Small intestine (tissue), 7 donors: ENCODE data around the gene COLGALT1. TPM values are rescaled to one million over a fixed set of nuclear protein-coding genes. Genes with fewer than 3 reads are reported as not detected.

ENCODE experiments used
- DNase-seq, 2 donors: peaks; one replicate each; pipeline versions ENCODE4 v3.0.0 to v3.0.0-alpha.2; 2013
- FAIRE-seq: peaks from 2 replicates; lab custom pipeline; 2012; peaks lifted over from hg19 to GRCh38; lab: Jason Lieb, UNC
- H3K27ac ChIP-seq, 3 donors: one replicate each; pipeline ENCODE4 v1.5.1; 2013; ENCODE audit warnings: low read length in 2 of 3, mild to moderate bottlenecking in 2 of 3, control low read depth in 1 of 3, inconsistent platforms in 1 of 3, low read depth in 1 of 3, moderate library complexity in 1 of 3
- H3K27me3 ChIP-seq, 3 donors: one replicate each; pipeline ENCODE4 v1.6.1; 2013; ENCODE audit warnings: low read length in 3 of 3, inconsistent platforms in 1 of 3; ENCODE audit not compliant: control insufficient read depth in 3 of 3, insufficient read depth in 3 of 3
- H3K36me3 ChIP-seq, 3 donors: one replicate each; pipeline ENCODE4 v1.6.1; 2013; ENCODE audit warnings: low read length in 3 of 3, inconsistent platforms in 1 of 3, low read depth in 1 of 3, mild to moderate bottlenecking in 1 of 3, moderate library complexity in 1 of 3; ENCODE audit not compliant: control insufficient read depth in 3 of 3, insufficient read depth in 2 of 3
- H3K4me1 ChIP-seq, 3 donors: one replicate each; pipeline ENCODE4 v1.6.1; 2013; ENCODE audit warnings: low read length in 2 of 3, inconsistent platforms in 1 of 3, low read depth in 1 of 3, mild to moderate bottlenecking in 1 of 3, moderate library complexity in 1 of 3; ENCODE audit not compliant: control insufficient read depth in 3 of 3, insufficient read depth in 2 of 3
- H3K4me3 ChIP-seq, 3 donors: one replicate each; pipeline ENCODE4 v1.5.1; 2013; ENCODE audit warnings: low read length in 3 of 3, control low read depth in 1 of 3, inconsistent platforms in 1 of 3, low read depth in 1 of 3, mild to moderate bottlenecking in 1 of 3, moderate library complexity in 1 of 3
- H3K9me3 ChIP-seq, 2 donors: one replicate each; pipeline ENCODE4 v1.6.1; 2013; ENCODE audit warnings: low read depth in 1 of 2, low read length in 1 of 2; ENCODE audit not compliant: control insufficient read depth in 2 of 2, insufficient read depth in 1 of 2
- WGBS, 3 donors: extraction: QIAGEN DNeasy Blood & Tissue Kit; methylation state at CpG; one replicate each; pipeline ENCODE4 v1.1.7; 2013; 5-methylcytosine and 5-hydroxymethylcytosine counted together
- polyA plus RNA-seq, 4 donors: library from polyadenylated mRNA; stranded (reverse) in 3 of 4; unstranded in 1 of 4; fragments of 200-250 nt in 3 of 4; fragments of 120-200 nt in 1 of 4; gene quantifications; one replicate each; pipeline versions ENCODE4 v1.2.1 to v1.2.3, GENCODE V29; 2013
- donor health status: healthy with polysubstance abuse.
- donor health status: control.
- donor health status: control.
- donor health status: Bipolar disorder and iron deficiency.
- donor health status: healthy.

Gene COLGALT1
- polyA plus RNA-seq, 4 donors, result 21.0 to 49.1 (median 31.6) TPM

GRCh38 chr19:17527326-17527725, 28.1 kb upstream of the COLGALT1 start:
- no peak overlapping the region for H3K4me3 ChIP-seq
- H3K27me3 ChIP-seq, result peaks cover 0 to 3% (median 0%) of the 10 kb centered on the region in 3 donors
- peaks cover 0 to 13% of the 10 kb centered on the region in 2 donors for H3K9me3 ChIP-seq
- WGBS, 3 donors, result 64 to 69% (median 65%) methylated on average over 10 of the region's 10 CpGs
- DNase-seq (no peak), FAIRE-seq (no peak)
- no peaks in the 10 kb centered on the region for H3K4me1 ChIP-seq
- H3K36me3 ChIP-seq, result peaks cover 0 to 3% (median 0%) of the 10 kb centered on the region in 3 donors
- H3K27ac ChIP-seq, result no peak overlapping the region

GRCh38 chr19:17528610-17529009, 26.8 kb upstream of the COLGALT1 start:
- FAIRE-seq (no peak), DNase-seq (no peak)
- Histone ChIP-seq H3K36me3 (no peaks in the 10 kb centered on the region), H3K9me3 (peaks cover 0 to 13% of the 10 kb centered on the region in 2 donors), H3K27me3 (peaks cover 0 to 3% (median 0%) of the 10 kb centered on the region in 3 donors), H3K27ac (no peak overlapping the region), H3K4me3 (no peak overlapping the region), H3K4me1 (no peaks in the 10 kb centered on the region)
- WGBS, 3 donors, result 92 to 98% (median 93%) methylated on average over 3 of the region's 3 CpGs

GRCh38 chr19:17529239-17530158, 25.9 kb upstream of the COLGALT1 start:
- WGBS, 3 donors, result 67 to 74% (median 69%) methylated on average over 8 of the region's 8 CpGs
- H3K4me1 ChIP-seq, result no peaks in the 10 kb centered on the region
- peaks cover 0 to 13% of the 10 kb centered on the region in 2 donors for H3K9me3 ChIP-seq
- H3K36me3 ChIP-seq, result no peaks in the 10 kb centered on the region
- no peak overlapping the region for H3K27ac ChIP-seq
- H3K4me3 ChIP-seq, result no peak overlapping the region
- FAIRE-seq, result no peak
- H3K27me3 ChIP-seq, result peaks cover 0 to 3% (median 0%) of the 10 kb centered on the region in 3 donors
- DNase-seq, result no peak

GRCh38 chr19:17530586-17530985, 24.9 kb upstream of the COLGALT1 start:
- H3K4me1 ChIP-seq, result no peaks in the 10 kb centered on the region
- H3K9me3 ChIP-seq, result peaks cover 0 to 13% of the 10 kb centered on the region in 2 donors
- WGBS, 3 donors, result 10 to 20% (median 17%) methylated on average over 8 of the region's 8 CpGs
- FAIRE-seq, result no peak
- no peak overlapping the region for H3K4me3 ChIP-seq
- no peak overlapping the region for H3K27ac ChIP-seq
- peaks cover 0 to 3% (median 0%) of the 10 kb centered on the region in 3 donors for H3K27me3 ChIP-seq
- no peak for DNase-seq
- H3K36me3 ChIP-seq, result no peaks in the 10 kb centered on the region

GRCh38 chr19:17532116-17532515, 23.3 kb upstream of the COLGALT1 start:
- 83 to 86% (median 85%) methylated on average over 13 to 16 of the region's 16 CpGs for WGBS, 3 donors
- no peak for DNase-seq
- no peak for FAIRE-seq

GRCh38 chr19:17532557-17532956, 22.9 kb upstream of the COLGALT1 start:
- DNase-seq (no peak), FAIRE-seq (no peak)
- H3K27me3 ChIP-seq, result peaks cover 0 to 10% (median 3%) of the 10 kb centered on the region in 3 donors
- no peaks in the 10 kb centered on the region for H3K36me3 ChIP-seq
- no peak overlapping the region for H3K4me3 ChIP-seq
- WGBS, 3 donors, result 56 to 68% (median 63%) methylated on average over 7 of the region's 7 CpGs
- H3K27ac ChIP-seq, result no peak overlapping the region
- peaks cover 0 to 13% of the 10 kb centered on the region in 2 donors for H3K9me3 ChIP-seq
- no peaks in the 10 kb centered on the region for H3K4me1 ChIP-seq

More at GRCh38 chr19:17532116-17532515, 23.3 kb upstream of the COLGALT1 start:
- Histone ChIP-seq H3K4me1 (no peaks in the 10 kb centered on the region), H3K9me3 (peaks cover 0 to 13% of the 10 kb centered on the region in 2 donors), H3K27ac (no peak overlapping the region), H3K36me3 (no peaks in the 10 kb centered on the region), H3K4me3 (no peak overlapping the region), H3K27me3 (peaks cover 0 to 5% (median 3%) of the 10 kb centered on the region in 3 donors)

GRCh38 chr19:17534767-17535166, 20.7 kb upstream of the COLGALT1 start:
- Histone ChIP-seq H3K27ac (no peak overlapping the region), H3K4me3 (no peak overlapping the region), H3K36me3 (no peaks in the 10 kb centered on the region), H3K4me1 (peaks cover 2 to 8% (median 3%) of the 10 kb centered on the region in 3 donors), H3K27me3 (peaks cover 0 to 25% (median 3%) of the 10 kb centered on the region in 3 donors), H3K9me3 (peaks cover 0 to 1% of the 10 kb centered on the region in 2 donors)
- FAIRE-seq (no peak), DNase-seq (no peak)

GRCh38 chr19:17536955-17537354, 18.5 kb upstream of the COLGALT1 start:
- Histone ChIP-seq H3K4me1 (peaks cover 2 to 8% (median 3%) of the 10 kb centered on the region in 3 donors), H3K9me3 (peaks cover 0 to 9% of the 10 kb centered on the region in 2 donors), H3K4me3 (no peak overlapping the region), H3K27ac (no peak overlapping the region), H3K36me3 (no peaks in the 10 kb centered on the region), H3K27me3 (peaks cover 0 to 21% (median 3%) of the 10 kb centered on the region in 3 donors)
- 61 to 80% (median 72%) methylated on average over 6 of the region's 6 CpGs for WGBS, 3 donors
- DNase-seq (no peak), FAIRE-seq (no peak)
